HG03066 (cell line): ENCODE data around the gene EYA2.
"Not testable (repeated sequence)": the region's sequence is repeated elsewhere in the genome, so short reads cannot be mapped to it uniquely, and the experiment has no call there.

Experiments
- ATAC-seq: cut with Tn5 transposase; IDR thresholded peaks from one replicate; pipeline ENCODE4 v1.9.1; 2021; ENCODE audit warnings: low read depth; ENCODE audit not compliant: unreplicated experiment

The EYA2 gene

GRCh38 chr20:46951405-46951804 lies 56.8 kb downstream of the EYA2 start:
- no peak for ATAC-seq

GRCh38 chr20:46951840-46952497 lies 57.3 kb downstream of the EYA2 start:
- no peak for ATAC-seq

DNA sequence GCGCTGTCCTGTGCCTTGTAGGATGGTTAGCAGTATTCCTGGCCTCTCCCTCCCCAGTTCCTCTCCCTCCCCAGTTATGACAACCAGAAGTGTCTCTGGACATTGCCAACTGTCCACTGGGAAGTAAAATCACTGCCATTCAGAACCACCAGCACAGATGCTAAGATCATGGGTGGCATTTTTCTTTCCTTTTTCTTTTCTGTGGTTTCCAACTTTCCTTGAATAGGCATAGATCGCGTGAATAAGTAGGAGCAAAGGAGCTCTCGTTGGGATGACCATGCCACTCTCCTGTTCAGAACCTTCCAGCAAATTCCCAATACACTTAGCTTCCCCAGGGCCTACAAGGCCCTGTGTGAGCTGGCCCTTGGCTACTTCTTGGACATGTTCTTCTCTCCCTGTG lies 59.0 kb downstream of the EYA2 start:
- ATAC-seq: no peak

DNA sequence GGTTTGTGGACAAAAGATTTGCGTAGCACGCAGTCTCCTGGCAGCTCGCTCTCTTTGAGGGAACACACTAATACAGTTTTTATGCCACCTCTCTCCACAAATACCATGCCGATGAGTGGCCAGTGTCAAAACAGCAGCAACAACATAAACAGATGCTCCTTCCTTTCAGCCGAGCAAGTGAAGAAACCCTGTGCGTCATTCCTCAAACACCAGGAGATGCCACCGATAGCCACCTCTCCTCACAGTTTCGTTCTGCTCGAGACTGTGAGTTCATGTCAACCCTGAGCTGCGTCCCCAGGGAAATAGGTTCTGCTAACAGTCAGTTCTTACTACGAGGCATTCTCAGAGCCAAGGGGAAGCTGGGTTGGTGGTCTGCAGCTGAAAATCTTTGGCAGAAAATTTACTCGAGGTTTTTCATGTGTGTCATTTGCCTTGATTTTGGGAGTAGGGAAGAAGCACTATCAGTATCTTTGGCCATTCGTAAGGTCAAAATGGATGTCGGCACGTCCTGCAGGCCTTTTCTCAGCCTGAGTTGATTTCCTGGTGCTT lies 59.9 kb downstream of the EYA2 start:
- ATAC-seq: no peak

DNA sequence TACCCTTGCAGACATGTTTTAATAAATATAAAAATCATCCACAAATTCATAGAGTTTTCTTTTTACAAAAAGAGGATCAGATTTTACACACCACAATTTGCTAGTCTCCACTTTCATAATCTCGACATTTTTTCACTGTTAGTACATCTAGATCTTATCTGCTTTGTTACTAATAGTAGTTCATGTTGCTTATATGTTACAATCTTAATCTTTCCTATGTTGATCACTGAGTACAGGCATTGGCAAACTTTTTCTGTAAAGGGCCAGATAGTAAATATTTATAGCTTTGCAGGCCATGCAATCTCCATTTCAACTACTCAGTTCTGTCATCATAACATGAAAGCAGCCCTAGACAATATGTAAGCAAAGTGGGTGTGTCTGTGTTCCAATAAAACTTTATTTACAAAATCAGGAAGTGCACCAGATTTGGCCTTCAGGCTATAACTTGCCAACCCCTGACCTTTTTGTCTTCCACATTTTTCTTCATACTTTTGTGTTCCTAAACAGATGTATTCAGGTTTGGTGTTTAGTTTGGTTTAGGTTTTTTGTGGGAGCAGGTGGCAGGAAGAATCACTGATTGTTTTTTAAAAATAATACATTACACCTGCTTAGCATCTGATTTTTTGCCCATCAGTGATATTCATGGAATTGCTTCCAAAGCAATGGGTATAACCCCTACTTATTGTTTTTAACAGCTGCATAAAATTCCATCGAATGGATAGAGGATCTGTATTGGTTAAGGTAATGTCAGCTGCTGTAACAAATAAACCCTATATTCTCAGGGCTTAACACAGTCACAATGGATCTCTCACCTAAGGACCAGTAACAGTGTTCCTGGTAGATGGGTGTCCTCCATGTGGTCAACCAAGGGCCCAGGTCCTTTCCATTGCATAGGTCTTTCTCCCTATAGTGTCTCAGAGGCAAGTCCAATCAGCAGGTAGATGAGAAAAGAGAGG lies 61.2 kb downstream of the EYA2 start:
- ATAC-seq: no peak

DNA sequence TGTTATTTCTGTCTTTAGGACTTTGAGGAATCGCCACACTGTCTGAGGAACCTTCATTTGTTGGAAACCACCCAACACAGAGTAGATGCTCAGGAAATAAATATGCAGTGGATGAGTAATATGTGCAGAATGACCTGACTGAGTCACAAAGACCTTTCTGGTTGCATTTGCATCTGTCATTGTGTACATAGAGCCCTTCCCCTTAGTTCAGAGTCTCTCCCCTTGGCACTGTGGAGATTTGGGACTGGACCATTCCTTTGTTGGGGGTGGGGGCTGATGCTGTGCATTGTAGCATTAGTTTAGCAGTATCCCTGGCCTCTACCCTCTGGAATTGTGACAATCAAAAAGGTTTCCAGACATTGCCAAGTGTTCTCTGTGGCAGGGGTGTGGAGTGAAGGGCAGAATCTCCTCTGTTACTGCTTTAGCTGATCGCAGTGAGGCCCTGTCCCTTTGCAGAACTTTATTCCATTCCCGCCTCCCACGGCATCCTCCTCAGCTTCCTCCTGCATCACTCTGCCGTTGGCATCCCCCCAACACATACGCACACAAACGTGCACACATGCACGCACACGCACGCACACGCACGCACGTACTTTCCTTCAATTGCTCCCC lies 64.5 kb downstream of the EYA2 start:
- no peak for ATAC-seq

GRCh38 chr20:46959821-46960220 lies 65.2 kb downstream of the EYA2 start:
- no peak for ATAC-seq

- no peak for ATAC-seq
These were observed 65.9 kb downstream of the EYA2 start for GRCh38 chr20:46960536-46960935.

GRCh38 chr20:46961968-46962367 lies 67.3 kb downstream of the EYA2 start:
- not testable (repeated sequence) for ATAC-seq

GRCh38 chr20:46962452-46963195 lies 68.0 kb downstream of the EYA2 start:
- no peak for ATAC-seq

- no peak for ATAC-seq
These were observed 68.5 kb downstream of the EYA2 start for GRCh38 chr20:46963196-46963529.

DNA sequence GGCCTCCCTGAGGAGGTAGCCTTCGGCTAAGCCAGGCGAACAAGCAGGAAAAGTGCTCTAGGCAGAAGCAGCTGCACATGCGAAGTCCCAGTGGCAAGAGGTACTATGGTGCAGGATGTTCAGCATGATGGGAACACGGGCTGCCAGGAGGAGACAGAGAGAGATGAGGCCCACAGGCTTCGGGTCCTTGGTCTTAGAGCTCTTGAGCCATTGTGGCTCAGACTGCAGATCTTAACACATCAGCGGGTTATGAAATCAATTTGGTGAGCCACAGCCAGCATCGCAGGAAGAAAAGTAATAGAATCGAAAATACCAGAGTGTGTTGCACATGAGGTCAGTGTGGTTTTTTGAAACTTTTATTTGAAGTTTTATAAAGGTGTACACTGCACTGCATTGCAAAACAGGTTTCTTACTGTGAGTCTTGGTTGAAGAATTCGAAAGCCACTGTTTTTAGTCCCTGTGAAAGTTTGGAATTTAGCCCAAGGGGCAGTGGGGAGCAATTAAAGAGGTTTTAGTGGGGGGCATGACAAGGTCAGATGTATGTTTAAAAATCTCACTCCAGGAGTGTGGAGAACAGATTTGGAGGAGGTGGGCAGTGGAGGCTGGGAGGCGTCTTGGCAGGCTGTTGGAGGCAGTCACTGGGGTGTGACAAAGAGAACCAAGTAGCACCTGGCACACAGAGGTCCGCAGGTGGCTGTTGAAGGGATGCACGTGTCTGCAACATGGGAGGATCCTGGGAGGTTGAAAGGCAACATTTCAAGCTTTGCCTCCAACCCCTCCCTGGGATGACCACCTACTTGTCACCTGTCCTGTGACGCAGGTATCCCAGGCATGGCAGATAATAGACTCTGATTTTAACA lies 69.3 kb downstream of the EYA2 start:
- ATAC-seq: no peak

DNA sequence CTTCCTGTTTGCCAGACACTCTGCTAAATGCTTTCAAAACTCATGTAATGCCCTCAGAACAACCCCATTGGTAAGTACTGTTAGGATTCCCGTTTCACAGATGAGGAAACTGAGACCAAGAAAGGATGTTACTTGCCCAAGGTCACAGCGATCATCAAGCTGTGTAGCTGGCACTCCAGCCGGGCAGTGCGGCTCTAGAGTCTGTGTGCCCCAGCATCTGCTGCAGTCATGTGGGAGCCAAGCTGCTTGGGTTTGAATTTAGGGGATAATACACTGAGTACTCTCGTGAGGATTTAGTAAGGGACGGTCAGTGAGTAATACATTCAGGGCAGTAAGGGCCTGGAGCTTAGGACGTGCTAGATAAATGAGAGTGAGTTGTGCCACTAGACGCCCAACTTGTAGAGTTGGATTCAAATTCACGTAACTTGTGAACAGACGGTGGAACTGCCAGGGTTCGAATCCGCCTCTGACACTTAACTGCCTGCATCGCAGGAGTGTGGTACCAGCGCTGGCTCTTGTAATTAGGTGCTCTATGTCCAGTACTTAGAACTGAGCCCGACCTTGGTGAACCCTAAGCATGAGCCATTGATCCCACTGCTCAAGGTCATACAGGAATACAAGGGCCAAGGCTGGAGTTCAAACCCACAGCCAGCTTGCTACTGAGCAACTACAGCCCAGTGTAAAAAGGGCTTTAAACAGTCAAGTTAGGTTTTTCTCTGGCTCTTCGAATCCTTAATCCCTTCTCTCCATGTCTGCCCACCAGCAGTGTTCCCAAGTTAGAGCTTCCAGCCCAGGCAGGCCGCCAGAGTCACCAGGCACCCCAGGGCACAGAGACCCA lies 70.2 kb downstream of the EYA2 start:
- ATAC-seq: no peak

- ATAC-seq: no peak
These were observed 70.8 kb downstream of the EYA2 start for GRCh38 chr20:46965477-46965876.

- no peak for ATAC-seq
These were observed 73.0 kb downstream of the EYA2 start for GRCh38 chr20:46967646-46968045.

GRCh38 chr20:46970937-46971630 lies 76.4 kb downstream of the EYA2 start:
- no peak for ATAC-seq

DNA sequence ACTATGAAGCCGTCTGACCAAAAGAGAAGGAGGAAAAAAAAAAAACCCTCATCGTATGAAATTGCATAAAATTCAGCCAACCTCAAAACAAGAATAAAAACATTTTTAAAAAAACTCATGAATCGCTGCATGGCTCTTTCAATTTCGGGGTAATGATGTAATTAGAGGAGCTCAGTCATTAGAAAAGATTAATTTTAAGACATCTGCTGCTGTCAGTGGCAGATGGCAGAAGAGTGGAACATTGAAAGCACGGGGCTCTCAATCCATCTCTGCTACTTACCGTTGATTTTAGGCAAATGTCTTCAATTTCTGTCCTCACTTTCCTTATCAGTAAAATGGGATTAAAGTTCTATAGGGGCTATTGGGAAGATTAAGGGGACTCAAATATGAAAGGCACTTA lies 79.1 kb downstream of the EYA2 start:
- no peak for ATAC-seq
